Thyroid gland (tissue), 4 donors: ENCODE results near the gene UMODL1. TPM values are rescaled to one million over a fixed set of nuclear protein-coding genes. Genes with fewer than 3 reads are reported as not detected.

Source experiments
- DNase-seq, 2 donors: peaks; one replicate each; pipeline ENCODE4 v3.0.0-alpha.2; 2019
- H3K27ac ChIP-seq, 3 donors: fragments of 200-600 bp; sonication (generic); 1 replicate in 2 of 3; 2 replicates in 1 of 3; pipeline ENCODE4 v1.5.1; 2016 to 2019; ENCODE audit warnings: mild to moderate bottlenecking in 1 of 3, moderate library complexity in 1 of 3
- H3K27me3 ChIP-seq: fragments of 200-600 bp; sonication (generic); one replicate; pipeline ENCODE4 v1.5.1; 2019
- H3K36me3 ChIP-seq, 2 donors: fragments of 200-600 bp; sonication (generic); one replicate each; pipeline ENCODE4 v1.5.1; 2016 to 2019
- H3K4me1 ChIP-seq, 2 donors: fragments of 200-600 bp; sonication (generic); one replicate each; pipeline ENCODE4 v1.5.1; 2017 to 2019
- H3K4me3 ChIP-seq, 3 donors: fragments of 200-600 bp; sonication (generic); replicated peaks in 1 of 3; 1 replicate in 2 of 3; 2 replicates in 1 of 3; pipeline ENCODE4 v1.5.1; 2016; ENCODE audit warnings: mild to moderate bottlenecking in 1 of 3
- H3K9me3 ChIP-seq: fragments of 200-600 bp; sonication (generic); one replicate; pipeline ENCODE4 v1.5.1; 2017
- CTCF ChIP-seq, 6 experiments: fragments of 200-600 bp in 3 of 6; fragments of 450-650 bp in 3 of 6; sonication (generic) in 3 of 6; IDR thresholded peaks; one replicate each; pipeline ENCODE4 v1.5.1; 2016 to 2019; ENCODE audit warnings: antibody characterized with exemption in 6 of 6, mild to moderate bottlenecking in 2 of 6, inconsistent platforms in 1 of 6, moderate library complexity in 1 of 6
- POLR2A ChIP-seq, 2 donors: fragments of 450-650 bp; IDR thresholded peaks; one replicate each; pipeline ENCODE4 v1.6.1; 2017; ENCODE audit warnings: antibody characterized with exemption in 2 of 2, mild to moderate bottlenecking in 2 of 2, moderate library complexity in 1 of 2
- WGBS, 2 donors: methylation state at CpG; one replicate each; pipeline ENCODE4 v1.1.5; 2017; 5-methylcytosine and 5-hydroxymethylcytosine counted together
- intact Hi-C: fragments of 100-400 bp; cut with DNase I; formaldehyde crosslinking; loops from one replicate; pipeline ENCODE4 v1.15.1; 2023
- total RNA-seq, 4 donors: library from RNA; depleted of rRNA; stranded (reverse); fragments of >200 nt; gene quantifications; one replicate each; pipeline ENCODE4 v1.2.3, GENCODE V29; 2016

Gene UMODL1
- total RNA-seq, 4 donors from 2014 or later = not detected

GRCh38 chr21:42067531-42068255 is 3.4 kb upstream of the UMODL1 start:
- 84 to 85% methylated on average over 30 of the region's 30 CpGs for WGBS, 2 donors
- no peaks in the 10 kb centered on the region for H3K36me3 ChIP-seq
- no peaks in the 10 kb centered on the region for H3K9me3 ChIP-seq
- peaks cover 14 to 23% of the 10 kb centered on the region in 2 donors for H3K4me1 ChIP-seq
- H3K27me3 ChIP-seq = no peaks in the 10 kb centered on the region
- intact Hi-C loops = no loop called here
- TF ChIP-seq POLR2A (IDR thresholded peaks at IDR 0.05) (no peak), CTCF (IDR thresholded peaks at IDR 0.05) (no peak)
- no peak for DNase-seq
- H3K27ac ChIP-seq = no peak overlapping the region
- H3K4me3 ChIP-seq = no peak overlapping the region

- DNase-seq = no peak
- H3K36me3 ChIP-seq = no peaks in the 10 kb centered on the region
- H3K27ac ChIP-seq = no peak overlapping the region
- 90 to 92% methylated on average over 4 to 6 of the region's 6 CpGs for WGBS, 2 donors
- H3K9me3 ChIP-seq = no peaks in the 10 kb centered on the region
- TF ChIP-seq POLR2A (IDR thresholded peaks at IDR 0.05) (no peak), CTCF (IDR thresholded peaks at IDR 0.05) (no peak)
- no peak overlapping the region for H3K4me3 ChIP-seq
- H3K4me1 ChIP-seq = peaks cover 12 to 18% of the 10 kb centered on the region in 2 donors
- H3K27me3 ChIP-seq = no peaks in the 10 kb centered on the region
- intact Hi-C loops = no loop called here
Measured at GRCh38 chr21:42068256-42068545, 2.9 kb upstream of the UMODL1 start.

- no peaks in the 10 kb centered on the region for H3K27me3 ChIP-seq
- H3K27ac ChIP-seq = no peak overlapping the region
- 89 to 98% methylated on average over 5 of the region's 5 CpGs for WGBS, 2 donors
- H3K4me1 ChIP-seq = peaks cover 8 to 14% of the 10 kb centered on the region in 2 donors
- no peaks in the 10 kb centered on the region for H3K36me3 ChIP-seq
- H3K4me3 ChIP-seq = no peak overlapping the region
- intact Hi-C loops = no loop called here
- TF ChIP-seq POLR2A (IDR thresholded peaks at IDR 0.05) (no peak), CTCF (IDR thresholded peaks at IDR 0.05) (no peak)
- no peaks in the 10 kb centered on the region for H3K9me3 ChIP-seq
- DNase-seq = no peak
Measured at GRCh38 chr21:42068592-42068991, 2.5 kb upstream of the UMODL1 start.

GRCh38 chr21:42069327-42069726 is 1.8 kb upstream of the UMODL1 start:
- no peak for TF ChIP-seq CTCF (IDR thresholded peaks at IDR 0.05)
- no peak for TF ChIP-seq POLR2A (IDR thresholded peaks at IDR 0.05)
- no peak for DNase-seq
- H3K4me3 ChIP-seq = no peak overlapping the region
- peaks cover 3 to 7% of the 10 kb centered on the region in 2 donors for H3K4me1 ChIP-seq
- no peak overlapping the region for H3K27ac ChIP-seq
- no peaks in the 10 kb centered on the region for H3K9me3 ChIP-seq
- intact Hi-C loops = no loop called here
- no peaks in the 10 kb centered on the region for H3K27me3 ChIP-seq
- H3K36me3 ChIP-seq = no peaks in the 10 kb centered on the region
- 77 to 80% methylated on average over 3 of the region's 3 CpGs for WGBS, 2 donors

GRCh38 chr21:42069843-42070242 is 1.3 kb upstream of the UMODL1 start:
- WGBS, 2 donors = 60 to 67% methylated on average over 10 of the region's 10 CpGs
- intact Hi-C loops = no loop called here

More at GRCh38 chr21:42069843-42070242, 1.3 kb upstream of the UMODL1 start:
- Histone ChIP-seq H3K4me3 (no peak overlapping the region), H3K9me3 (no peaks in the 10 kb centered on the region), H3K27me3 (no peaks in the 10 kb centered on the region), H3K4me1 (peaks cover 0 to 2% of the 10 kb centered on the region in 2 donors), H3K27ac (no peak overlapping the region), H3K36me3 (no peaks in the 10 kb centered on the region)
- TF ChIP-seq POLR2A (IDR thresholded peaks at IDR 0.05) = no peak
- TF ChIP-seq CTCF (IDR thresholded peaks at IDR 0.05) = no peak
- no peak for DNase-seq
